HG03354 (cell line): ENCODE results near the gene NR1H4.

Experiments used
- ATAC-seq: cut with Tn5 transposase; IDR thresholded peaks from one replicate; pipeline ENCODE4 v1.9.1; 2021; ENCODE audit warnings: mild to moderate bottlenecking; ENCODE audit not compliant: unreplicated experiment, poor library complexity, severe bottlenecking

NR1H4 gene

GRCh38 chr12:100503228-100503628 lies 29.6 kb downstream of the NR1H4 start:
- ATAC-seq: no peak

GRCh38 chr12:100504804-100505203 lies 31.1 kb downstream of the NR1H4 start:
- no peak for ATAC-seq

GRCh38 chr12:100508751-100509150 lies 35.1 kb downstream of the NR1H4 start:
- ATAC-seq: no peak

GRCh38 chr12:100512692-100513091 lies 39.0 kb downstream of the NR1H4 start:
- no peak for ATAC-seq

- no peak for ATAC-seq
Measured at GRCh38 chr12:100515968-100516367, 42.3 kb downstream of the NR1H4 start.

GRCh38 chr12:100518376-100518775 lies 44.7 kb downstream of the NR1H4 start:
- no peak for ATAC-seq

- no peak for ATAC-seq
Measured at GRCh38 chr12:100520048-100520769, 46.5 kb downstream of the NR1H4 start.

- no peak for ATAC-seq
Measured at GRCh38 chr12:100521958-100522357, 48.3 kb downstream of the NR1H4 start.

GRCh38 chr12:100528034-100528433 lies 54.4 kb downstream of the NR1H4 start:
- ATAC-seq: no peak

- no peak for ATAC-seq
Measured at GRCh38 chr12:100528471-100529127, 54.9 kb downstream of the NR1H4 start.

- ATAC-seq: no peak
Measured at GRCh38 chr12:100529756-100530350, 56.2 kb downstream of the NR1H4 start.

- ATAC-seq: no peak
Measured at GRCh38 chr12:100533376-100533775, 59.7 kb downstream of the NR1H4 start.

GRCh38 chr12:100534625-100535227 lies 61.1 kb downstream of the NR1H4 start:
- ATAC-seq: no peak

- ATAC-seq: no peak
Measured at GRCh38 chr12:100539202-100539601, 65.5 kb downstream of the NR1H4 start.

- no peak for ATAC-seq
Measured at GRCh38 chr12:100544165-100544564, 70.5 kb downstream of the NR1H4 start.

- ATAC-seq: no peak
Measured at GRCh38 chr12:100545092-100545491, 71.4 kb downstream of the NR1H4 start.

GRCh38 chr12:100553936-100554335 lies 80.3 kb downstream of the NR1H4 start:
- ATAC-seq: no peak

GRCh38 chr12:100554608-100555077 lies 81.0 kb downstream of the NR1H4 start:
- ATAC-seq: peak; percentile 46

GRCh38 chr12:100555722-100556121 lies 82.1 kb downstream of the NR1H4 start:
- ATAC-seq: no peak

GRCh38 chr12:100557357-100557756 lies 83.7 kb downstream of the NR1H4 start:
- ATAC-seq: no peak
